Panc1 (cell line): ENCODE measurements around the gene ATP6V1D.

ENCODE experiments used
- POLR2AphosphoS5 ChIP-seq: IDR thresholded peaks from 2 replicates; pipeline ENCODE4 v1.6.1; 2012; ENCODE audit warnings: mild to moderate bottlenecking, low read depth, low read length, moderate library complexity
- TF ChIP-seq, protein P1 (sequence below): fragments of 450-650 bp; IDR thresholded peaks from 2 replicates; pipeline ENCODE4 v1.5.1; 2017; ENCODE audit warnings: mild to moderate bottlenecking

DNA sequence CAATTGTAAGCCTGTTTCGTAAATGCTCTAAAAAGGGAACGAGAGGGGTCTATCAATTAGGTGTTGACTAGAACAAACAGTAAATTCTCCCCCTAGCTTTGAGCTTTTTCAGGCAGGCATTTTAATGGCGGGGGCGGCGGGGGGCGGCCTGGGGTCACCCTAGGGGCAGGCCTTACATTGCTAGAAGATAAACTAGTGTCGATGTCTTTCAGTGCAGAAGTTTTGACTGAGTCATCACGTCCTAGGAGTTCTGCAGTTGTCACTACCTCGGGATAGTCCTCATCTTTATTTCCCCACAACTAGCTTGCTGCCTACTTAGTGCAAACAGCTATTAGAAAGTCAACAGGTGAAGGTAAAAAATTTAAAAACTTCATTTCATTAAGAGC lies 1.6 kb downstream of the ATP6V1D start:
- TF ChIP-seq, protein P1, sequence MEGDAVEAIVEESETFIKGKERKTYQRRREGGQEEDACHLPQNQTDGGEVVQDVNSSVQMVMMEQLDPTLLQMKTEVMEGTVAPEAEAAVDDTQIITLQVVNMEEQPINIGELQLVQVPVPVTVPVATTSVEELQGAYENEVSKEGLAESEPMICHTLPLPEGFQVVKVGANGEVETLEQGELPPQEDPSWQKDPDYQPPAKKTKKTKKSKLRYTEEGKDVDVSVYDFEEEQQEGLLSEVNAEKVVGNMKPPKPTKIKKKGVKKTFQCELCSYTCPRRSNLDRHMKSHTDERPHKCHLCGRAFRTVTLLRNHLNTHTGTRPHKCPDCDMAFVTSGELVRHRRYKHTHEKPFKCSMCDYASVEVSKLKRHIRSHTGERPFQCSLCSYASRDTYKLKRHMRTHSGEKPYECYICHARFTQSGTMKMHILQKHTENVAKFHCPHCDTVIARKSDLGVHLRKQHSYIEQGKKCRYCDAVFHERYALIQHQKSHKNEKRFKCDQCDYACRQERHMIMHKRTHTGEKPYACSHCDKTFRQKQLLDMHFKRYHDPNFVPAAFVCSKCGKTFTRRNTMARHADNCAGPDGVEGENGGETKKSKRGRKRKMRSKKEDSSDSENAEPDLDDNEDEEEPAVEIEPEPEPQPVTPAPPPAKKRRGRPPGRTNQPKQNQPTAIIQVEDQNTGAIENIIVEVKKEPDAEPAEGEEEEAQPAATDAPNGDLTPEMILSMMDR, result no peak
- no peak for TF ChIP-seq POLR2AphosphoS5
